ENCODE measurements around the gene HPCAL1.

Gene HPCAL1

GRCh38 chr2:10269711-10270610, 32.7 kb upstream of the HPCAL1 start:
- DNase-seq: no peak

- DNase-seq: no peak
These were observed 31.2 kb upstream of the HPCAL1 start for GRCh38 chr2:10271509-10271908.

- DNase-seq: no peak
These were observed 30.8 kb upstream of the HPCAL1 start for GRCh38 chr2:10271946-10272345.

GRCh38 chr2:10272464-10272863, 30.2 kb upstream of the HPCAL1 start:
- DNase-seq: no peak

GRCh38 chr2:10273215-10274175, 29.2 kb upstream of the HPCAL1 start:
- DNase-seq: no peak

- DNase-seq: no peak
These were observed 28.3 kb upstream of the HPCAL1 start for GRCh38 chr2:10274376-10274775.

- no peak for DNase-seq
These were observed 27.5 kb upstream of the HPCAL1 start for GRCh38 chr2:10274983-10275802.

GRCh38 chr2:10276481-10277292, 26.0 kb upstream of the HPCAL1 start:
- no peak for DNase-seq

GRCh38 chr2:10277293-10278028, 25.2 kb upstream of the HPCAL1 start:
- DNase-seq: no peak

GRCh38 chr2:10278029-10278762, 24.5 kb upstream of the HPCAL1 start:
- no peak for DNase-seq

GRCh38 chr2:10278763-10279471, 23.8 kb upstream of the HPCAL1 start:
- DNase-seq: no peak

GRCh38 chr2:10279472-10279870, 23.2 kb upstream of the HPCAL1 start:
- DNase-seq: no peak

- no peak for DNase-seq
These were observed 22.7 kb upstream of the HPCAL1 start for GRCh38 chr2:10279946-10280463.

GRCh38 chr2:10281891-10282290, 20.8 kb upstream of the HPCAL1 start:
- no peak for DNase-seq

- DNase-seq: no peak
These were observed 20.0 kb upstream of the HPCAL1 start for GRCh38 chr2:10282611-10283105.

- no peak for DNase-seq
These were observed 19.3 kb upstream of the HPCAL1 start for GRCh38 chr2:10283106-10284062.

GRCh38 chr2:10284108-10284870, 18.4 kb upstream of the HPCAL1 start:
- no peak for DNase-seq

Measured in NCI-H1092 treated with DMSO at 0.1 percent for 48 hours (cell line).